ENCODE data around the gene OSBP2.
"Not testable (repeated sequence)": the region's sequence is repeated elsewhere in the genome, so short reads cannot be mapped to it uniquely, and the experiment has no call there.

The OSBP2 gene

GRCh38 chr22:30763815-30764673 is 69.4 kb downstream of the OSBP2 start:
- H3K4me3 ChIP-seq: no peak overlapping the region
- H3K27ac ChIP-seq: no peak overlapping the region
- no peak for TF ChIP-seq CTCF (IDR thresholded peaks at IDR 0.05)
- no peak for DNase-seq (ENCODE audit: low spot score)

DNA sequence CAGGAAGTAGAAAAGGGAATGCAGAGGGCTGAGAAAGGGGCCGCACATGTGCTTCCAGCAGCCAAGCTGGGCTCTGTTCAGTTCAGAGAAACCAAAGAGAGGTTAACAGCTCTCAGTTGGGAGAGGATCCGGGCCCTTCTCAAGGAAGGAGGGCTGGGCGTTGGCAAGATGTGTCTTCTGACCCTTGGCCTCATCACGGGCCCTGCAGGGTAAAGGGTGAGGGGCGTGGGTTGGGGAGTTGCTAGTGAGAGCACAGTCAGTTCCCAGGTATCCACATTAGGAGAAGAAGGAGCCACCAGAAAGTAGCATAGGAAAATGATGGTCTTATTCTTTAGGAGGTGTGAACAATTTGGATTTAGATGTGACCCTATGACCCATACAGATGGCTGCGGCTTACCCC is 73.0 kb downstream of the OSBP2 start:
- DNase-seq (ENCODE audit: low spot score): no peak
- TF ChIP-seq CTCF (IDR thresholded peaks at IDR 0.05): no peak
- Histone ChIP-seq H3K4me3 (no peak overlapping the region), H3K27ac (no peak overlapping the region)

- Histone ChIP-seq H3K4me3 (no peak overlapping the region), H3K27ac (no peak overlapping the region)
- no peak for TF ChIP-seq CTCF (IDR thresholded peaks at IDR 0.05)
- DNase-seq (ENCODE audit: low spot score): no peak
Observed at GRCh38 chr22:30770716-30771115, 76.0 kb downstream of the OSBP2 start.

DNA sequence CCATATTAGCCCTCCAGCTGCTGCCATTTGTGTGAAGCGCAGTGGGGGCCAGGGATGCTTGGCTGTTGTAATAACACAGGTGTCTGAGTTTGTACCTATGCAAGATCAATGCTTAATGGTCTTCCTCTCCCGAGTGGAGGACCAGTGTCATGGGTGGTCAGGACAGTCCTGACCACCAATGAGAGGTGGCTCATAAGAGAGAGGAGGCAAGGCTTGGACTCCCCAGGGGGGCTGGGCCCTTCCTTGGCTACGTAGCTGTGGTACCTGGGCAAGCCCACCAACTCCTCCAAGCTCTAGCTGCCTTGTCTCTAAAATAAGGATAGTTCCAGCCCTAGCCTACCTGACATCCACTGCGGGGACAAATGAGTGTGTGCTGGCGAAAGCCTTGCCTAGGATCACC is 79.2 kb downstream of the OSBP2 start:
- no peak overlapping the region for H3K27ac ChIP-seq
- no peak for TF ChIP-seq CTCF (IDR thresholded peaks at IDR 0.05)
- no peak for DNase-seq (ENCODE audit: low spot score)
- no peak overlapping the region for H3K4me3 ChIP-seq

DNA sequence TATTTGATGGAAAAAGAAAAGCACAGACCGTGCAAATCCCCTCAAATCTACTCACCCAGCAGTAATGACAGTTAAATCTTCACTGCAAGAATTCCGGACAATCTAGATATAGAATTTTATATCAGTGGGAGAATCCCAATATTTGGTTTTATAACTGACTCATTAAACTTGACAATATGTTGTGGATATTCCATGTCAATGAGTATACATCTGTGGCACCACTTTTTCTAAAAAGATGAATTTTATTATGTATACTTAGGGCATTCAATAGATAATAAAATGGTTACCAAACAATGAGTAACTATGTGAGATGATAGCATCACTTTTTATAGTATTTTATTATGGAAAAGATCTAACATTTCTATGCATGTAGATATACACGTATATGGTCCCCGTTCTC is 79.9 kb downstream of the OSBP2 start:
- H3K27ac ChIP-seq: no peak overlapping the region
- no peak for TF ChIP-seq CTCF (IDR thresholded peaks at IDR 0.05)
- H3K4me3 ChIP-seq: no peak overlapping the region
- no peak for DNase-seq (ENCODE audit: low spot score)

DNA sequence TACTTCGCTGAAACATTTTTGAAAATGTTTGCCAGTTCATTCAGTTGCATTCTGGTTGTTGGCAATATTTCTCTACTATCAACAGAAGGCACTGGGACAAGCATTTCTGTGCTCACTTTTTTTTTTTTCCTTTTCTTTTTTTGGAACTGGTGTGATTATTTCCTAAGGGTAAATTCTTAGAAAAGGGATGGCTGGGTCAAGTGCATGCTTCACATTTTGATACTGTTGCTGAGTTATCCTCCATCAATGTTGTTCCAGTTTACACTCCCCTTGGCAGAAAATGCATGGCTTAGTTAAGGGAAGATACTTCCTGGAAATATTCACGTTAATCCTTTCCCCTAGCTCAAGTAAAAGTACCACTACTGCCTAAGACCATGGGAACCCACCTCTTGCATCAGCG is 81.8 kb downstream of the OSBP2 start:
- Histone ChIP-seq H3K4me3 (no peak overlapping the region), H3K27ac (no peak overlapping the region)
- no peak for TF ChIP-seq CTCF (IDR thresholded peaks at IDR 0.05)
- no peak for DNase-seq (ENCODE audit: low spot score)

DNA sequence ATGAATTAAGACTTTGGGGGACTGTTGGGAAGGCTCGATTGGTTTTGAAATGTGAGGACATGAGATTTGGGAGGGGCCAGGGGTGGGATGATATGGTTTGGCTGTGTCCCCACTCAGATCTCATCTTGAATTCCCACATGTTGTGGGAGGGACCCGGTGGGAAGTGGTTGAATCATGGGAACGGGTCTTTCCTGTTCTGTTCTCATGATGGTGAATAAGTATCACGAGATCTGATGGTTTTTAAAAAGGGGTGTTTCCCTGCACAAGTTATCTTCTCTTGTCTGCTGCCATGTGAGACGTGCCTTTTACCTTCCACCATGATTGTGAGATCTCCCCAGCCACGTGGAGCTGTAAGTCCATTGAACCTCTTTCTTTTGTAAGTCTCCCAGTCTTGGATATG is 82.5 kb downstream of the OSBP2 start:
- DNase-seq (ENCODE audit: low spot score); H3K27ac ChIP-seq; H3K4me3 ChIP-seq: not testable (repeated sequence)
